A673 (cell line): Measurements from ENCODE around the gene BOD1L1. TPM values are rescaled to one million over a fixed set of nuclear protein-coding genes. Genes with fewer than 3 reads are reported as not detected.

Experiments used
- BruUV-seq: library from RNA; stranded (reverse); fragments of 400-500 nt; replicated peaks from 2 replicates; lab custom pipeline; 2021; lab: Mats Ljungman, UMichigan
- CTCF ChIA-PET: fragments of 300-600 bp; sonication (Branson Sonifier 250); formaldehyde crosslinking; loops from one replicate; lab custom pipeline; 2022; ENCODE audit warnings: antibody characterized with exemption; lab: Charles Lee
- POLR2A ChIA-PET: fragments of 300-600 bp; sonication (Branson Sonifier 250); formaldehyde crosslinking; loops from one replicate; lab custom pipeline; 2022; ENCODE audit warnings: antibody characterized with exemption; ENCODE audit not compliant: low non-redundant PET; lab: Charles Lee
- DNase-seq: peaks from one replicate; pipeline ENCODE4 v3.0.0-alpha.2; 2015; ENCODE audit warnings: low spot score
- H3K27ac ChIP-seq: fragments of 200-600 bp; sonication (generic); 2 replicates; pipeline ENCODE4 v1.5.1; 2016; ENCODE audit warnings: mixed run types, low read depth, mild to moderate bottlenecking, mixed read lengths, antibody characterized with exemption, low read length; ENCODE audit not compliant: poor library complexity, severe bottlenecking
- H3K27me3 ChIP-seq: fragments of 200-600 bp; sonication (generic); replicated peaks from 2 replicates; pipeline ENCODE4 v1.6.1; 2017; ENCODE audit warnings: mixed run types, low read depth, mild to moderate bottlenecking, mixed read lengths, antibody characterized with exemption, low read length; ENCODE audit not compliant: insufficient read depth, poor library complexity
- H3K36me3 ChIP-seq: fragments of 200-600 bp; sonication (generic); 2 replicates; pipeline ENCODE4 v1.6.1; 2016; ENCODE audit warnings: mixed run types, mild to moderate bottlenecking, mixed read lengths, antibody characterized with exemption, low read length; ENCODE audit not compliant: insufficient read depth, poor library complexity, severe bottlenecking
- H3K4me1 ChIP-seq: fragments of 200-600 bp; sonication (generic); 2 replicates; pipeline ENCODE4 v1.6.1; 2017; ENCODE audit warnings: mixed run types, mild to moderate bottlenecking, mixed read lengths, antibody characterized with exemption, low read length; ENCODE audit not compliant: insufficient read depth, poor library complexity, severe bottlenecking
- H3K4me3 ChIP-seq: fragments of 200-600 bp; sonication (generic); 2 replicates; pipeline ENCODE4 v1.5.1; 2016; ENCODE audit warnings: low read depth, mixed run types, mild to moderate bottlenecking, mixed read lengths, low read length; ENCODE audit not compliant: poor library complexity, severe bottlenecking
- H3K9me3 ChIP-seq: fragments of 200-600 bp; sonication (generic); 2 replicates; pipeline ENCODE4 v1.6.1; 2016; ENCODE audit warnings: mixed run types, low read depth, mild to moderate bottlenecking, mixed read lengths, antibody characterized with exemption, low read length; ENCODE audit not compliant: poor library complexity, severe bottlenecking
- EZH2 ChIP-seq: fragments of 200-600 bp; sonication (generic); IDR thresholded peaks from 2 replicates; pipeline ENCODE4 v1.6.1; 2017; ENCODE audit warnings: borderline replicate concordance, low read depth, mild to moderate bottlenecking, mixed read lengths, antibody characterized with exemption, low read length; ENCODE audit not compliant: poor library complexity, severe bottlenecking
- intact Hi-C: fragments of 100-400 bp; cut with micrococcal nuclease; formaldehyde crosslinking; loops from one replicate; pipeline ENCODE4 v1.10.0; 2022; ENCODE audit not compliant: unreplicated experiment
- total RNA-seq: library from RNA; stranded (reverse); gene quantifications from 2 replicates; pipeline ENCODE4 v1.2.3, GENCODE V29; 2021
- TF ChIP-seq, protein P1 (sequence below): fragments of 300-800, 200-600 bp; sonication (generic); conservative IDR thresholded peaks from 2 replicates; pipeline ENCODE4 v1.5.1; 2017; ENCODE audit warnings: low read depth, mild to moderate bottlenecking, antibody characterized with exemption, low read length, moderate library complexity, mixed read lengths

The BOD1L1 gene
- total RNA-seq, 1 experiment from 2014 or later, result 44.8 TPM

DNA sequence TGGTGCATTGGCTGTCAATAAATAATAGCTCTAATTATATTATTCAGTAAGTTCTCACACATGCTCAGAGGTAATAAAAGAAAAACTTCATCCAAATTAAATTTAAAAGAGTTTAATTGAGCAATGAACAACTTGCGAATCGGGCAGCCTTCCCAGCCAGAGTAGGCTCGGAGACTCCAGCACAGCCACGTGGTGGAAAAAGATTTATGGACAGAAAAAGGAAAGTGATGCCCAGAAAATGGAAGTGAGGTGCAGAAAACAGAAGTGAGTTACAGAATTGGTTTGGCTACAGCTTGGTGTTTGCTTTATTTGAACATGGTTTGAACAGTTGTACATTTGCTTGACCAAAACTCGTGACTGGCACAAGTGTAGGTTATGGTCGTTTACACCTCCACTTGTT, 13.6 kb upstream of the BOD1L1 start:
- BruUV-seq, result no TSS peak
- TF ChIP-seq, protein P1, sequence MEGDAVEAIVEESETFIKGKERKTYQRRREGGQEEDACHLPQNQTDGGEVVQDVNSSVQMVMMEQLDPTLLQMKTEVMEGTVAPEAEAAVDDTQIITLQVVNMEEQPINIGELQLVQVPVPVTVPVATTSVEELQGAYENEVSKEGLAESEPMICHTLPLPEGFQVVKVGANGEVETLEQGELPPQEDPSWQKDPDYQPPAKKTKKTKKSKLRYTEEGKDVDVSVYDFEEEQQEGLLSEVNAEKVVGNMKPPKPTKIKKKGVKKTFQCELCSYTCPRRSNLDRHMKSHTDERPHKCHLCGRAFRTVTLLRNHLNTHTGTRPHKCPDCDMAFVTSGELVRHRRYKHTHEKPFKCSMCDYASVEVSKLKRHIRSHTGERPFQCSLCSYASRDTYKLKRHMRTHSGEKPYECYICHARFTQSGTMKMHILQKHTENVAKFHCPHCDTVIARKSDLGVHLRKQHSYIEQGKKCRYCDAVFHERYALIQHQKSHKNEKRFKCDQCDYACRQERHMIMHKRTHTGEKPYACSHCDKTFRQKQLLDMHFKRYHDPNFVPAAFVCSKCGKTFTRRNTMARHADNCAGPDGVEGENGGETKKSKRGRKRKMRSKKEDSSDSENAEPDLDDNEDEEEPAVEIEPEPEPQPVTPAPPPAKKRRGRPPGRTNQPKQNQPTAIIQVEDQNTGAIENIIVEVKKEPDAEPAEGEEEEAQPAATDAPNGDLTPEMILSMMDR, result no peak
- CTCF ChIA-PET, result no interaction called here
- no peak for DNase-seq
- H3K36me3 ChIP-seq, result no peaks in the 10 kb centered on the region
- no peaks in the 10 kb centered on the region for H3K9me3 ChIP-seq
- H3K27me3 ChIP-seq, result no peaks in the 10 kb centered on the region
- H3K4me3 ChIP-seq, result no peak overlapping the region
- intact Hi-C loops, result no loop called here
- peak overlapping the region; percentile 23 for H3K27ac ChIP-seq
- peaks cover 24% of the 10 kb centered on the region for H3K4me1 ChIP-seq
- POLR2A ChIA-PET, result no interaction called here

- Histone ChIP-seq H3K9me3 (no peaks in the 10 kb centered on the region), H3K27ac (peak overlapping the region; percentile 81), H3K27me3 (no peaks in the 10 kb centered on the region), H3K4me3 (no peak overlapping the region), H3K36me3 (no peaks in the 10 kb centered on the region), H3K4me1 (peaks cover 24% of the 10 kb centered on the region)
- CTCF ChIA-PET, result interaction anchor here (0.6 to 1.1 kb wide), 3 partner anchors 14 to 455 kb away, joined by 3 to 6 read pairs (median 5); no protein-coding TSS in a partner anchor
- intact Hi-C loops, result no loop called here
- TF ChIP-seq EZH2, result no peak
- TF ChIP-seq, protein P1, result no peak
- POLR2A ChIA-PET, result interaction anchor here (0.6 kb wide), 1 partner anchor 12 kb away, joined by 3 read pairs; no protein-coding TSS in a partner anchor
- BruUV-seq, result TSS peak; percentile 96
- DNase-seq, result peak; percentile 93
Observed at GRCh38 chr4:13640149-13640940, 12.8 kb upstream of the BOD1L1 start.

DNA sequence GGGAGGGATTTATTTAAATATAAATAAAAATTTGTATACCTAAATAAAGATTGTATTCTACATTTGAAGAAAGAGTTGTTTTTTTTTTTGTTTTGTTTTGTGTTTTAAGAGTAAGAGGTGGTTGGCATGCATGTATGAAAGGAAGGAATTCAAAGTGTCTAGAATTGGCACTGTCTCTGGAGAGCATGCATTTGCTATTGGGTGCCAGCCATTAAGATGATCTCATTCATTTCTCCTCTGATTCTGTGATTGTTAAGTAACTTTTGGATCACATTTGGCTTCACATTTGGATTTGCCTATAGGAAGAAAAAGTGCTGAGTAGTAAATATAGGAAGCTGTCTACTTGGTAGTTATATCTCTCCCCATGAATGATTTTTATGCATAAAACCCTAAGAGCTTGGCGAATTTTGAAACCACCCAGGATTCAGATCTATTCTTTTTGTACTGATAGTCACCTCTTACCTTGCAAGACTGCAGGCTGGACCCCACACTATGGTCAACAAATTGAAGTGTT, 7.8 kb upstream of the BOD1L1 start:
- CTCF ChIA-PET, result no interaction called here
- Histone ChIP-seq H3K27ac (no peak overlapping the region), H3K4me3 (no peak overlapping the region), H3K36me3 (no peaks in the 10 kb centered on the region), H3K27me3 (no peaks in the 10 kb centered on the region), H3K4me1 (peaks cover 1% of the 10 kb centered on the region), H3K9me3 (no peaks in the 10 kb centered on the region)
- no TSS peak for BruUV-seq
- POLR2A ChIA-PET, result no interaction called here
- TF ChIP-seq EZH2, result no peak
- TF ChIP-seq, protein P1, result no peak
- intact Hi-C loops, result no loop called here
- no peak for DNase-seq
